Measurements from ENCODE around the gene COX6A1. TPM values are rescaled to one million over a fixed set of nuclear protein-coding genes. Genes with fewer than 3 reads are reported as not detected.

COX6A1 gene
- total and polyA plus RNA-seq, 2 donors (not counting 3 experiments of a cell fraction or from before 2014, with no cell fraction given), result 299 to 1,327 TPM

- H2AFZ ChIP-seq (ENCODE audit: low read depth, low read length), result no peak overlapping the region
- FAIRE-seq, result no peak
These were observed 49.0 kb upstream of the COX6A1 start for GRCh38 chr12:120388691-120389481.

More at GRCh38 chr12:120388691-120389481, 49.0 kb upstream of the COX6A1 start:
- TF ChIP-seq MAX (IDR thresholded peaks at IDR 0.05; ENCODE audit: insufficient read depth, insufficient read length) (no peak), JUN (IDR thresholded peaks at IDR 0.05; ENCODE audit: borderline replicate concordance, insufficient read depth, insufficient read length, low read depth) (no peak), CTCF (IDR thresholded peaks at IDR 0.05; ENCODE audit: extremely low read depth in 1 of 2, insufficient read depth in 1 of 2, low read depth in 1 of 2, low read length in 2 of 2) (no peak), EZH2 (IDR thresholded peaks at IDR 0.05; ENCODE audit: borderline replicate concordance, low read depth, low read length, severe bottlenecking) (no peak), POLR2AphosphoS5 (IDR thresholded peaks at IDR 0.05; ENCODE audit: insufficient read depth, low read depth, low read length) (no peak), GATA2 (IDR thresholded peaks at IDR 0.05; ENCODE audit: insufficient read depth, insufficient read length, low read depth, low read length) (no peak), MYC (IDR thresholded peaks at IDR 0.05; ENCODE audit: low read depth, low read length) (no peak), POLR2A (IDR thresholded peaks at IDR 0.05; ENCODE audit: low read depth, low read length) (no peak), FOS (IDR thresholded peaks at IDR 0.05; ENCODE audit: borderline replicate concordance, insufficient read depth, low read length) (no peak)
- DNase-seq (ENCODE audit: low read depth, low spot score), result no peak
- Histone ChIP-seq H3K4me2 (ENCODE audit: insufficient read depth, low read length) (no peak overlapping the region), H3K9me3 (replicated peaks; ENCODE audit: control insufficient read depth, insufficient read depth, low read length) (no peaks in the 10 kb centered on the region), H3K79me2 (ENCODE audit: control insufficient read depth, insufficient read depth, low read length) (no peaks in the 10 kb centered on the region), H3K9me1 (replicated peaks; ENCODE audit: control insufficient read depth, extremely low read depth, insufficient read depth, low read length) (no peaks in the 10 kb centered on the region), H3K27ac (ENCODE audit: insufficient read depth, low read depth, low read length) (no peak overlapping the region), H3K9ac (replicated peaks; ENCODE audit: extremely low read depth, insufficient read depth, low read length) (no peak overlapping the region), H4K20me1 (replicated peaks; ENCODE audit: control insufficient read depth, extremely low read depth, insufficient read depth, low read length) (no peaks in the 10 kb centered on the region), H3K4me3 (replicated peaks in 1 of 3; ENCODE audit: insufficient read depth in 1 of 3, low read depth in 1 of 3, low read length in 3 of 3) (no peak overlapping the region), H3K4me1 (ENCODE audit: control insufficient read depth, extremely low read depth, insufficient read depth, low read length) (no peaks in the 10 kb centered on the region), H3K27me3 (ENCODE audit: control insufficient read depth in 2 of 2, insufficient read depth in 2 of 2, low read length in 2 of 2) (peaks cover 6 to 15% of the 10 kb centered on the region in 2 experiments), H3K36me3 (ENCODE audit: control insufficient read depth in 2 of 2, extremely low read depth in 1 of 2, insufficient read depth in 2 of 2, low read length in 2 of 2) (no peaks in the 10 kb centered on the region)
- intact Hi-C loops (cut with micrococcal nuclease) (no loop called here), dilution Hi-C loops (cut with MboI; ENCODE audit: extremely low pct_ligation_motif_present, low sequenced_read_pairs) (no loop called here)
- ChIA-PET CTCF (interaction anchor here (0.8 kb wide), 1 partner anchor 22 kb away, joined by 3 read pairs; no protein-coding TSS in a partner anchor), POLR2A (no interaction called here)
- no TSS peak for BruUV-seq (replicated peaks)
